Measurements from ENCODE around the gene VTCN1.

The VTCN1 gene

GRCh38 chr1:117096951-117097408, 113.7 kb downstream of the VTCN1 start:
- DNase-seq (ENCODE audit: low read depth), result no peak

- no peak for DNase-seq (ENCODE audit: low read depth)
Measured at GRCh38 chr1:117094841-117095604, 115.7 kb downstream of the VTCN1 start.

GRCh38 chr1:117093870-117094621, 116.7 kb downstream of the VTCN1 start:
- no peak for DNase-seq (ENCODE audit: low read depth)

All from HS-5 (cell line).